AG04450 (cell line): ENCODE data around the gene ID2. TPM values are rescaled to one million over a fixed set of nuclear protein-coding genes. Genes with fewer than 3 reads are reported as not detected.

Experiments
- CTCF ChIA-PET: fragments of 300-600, 350-600 bp; formaldehyde crosslinking; extraction: SDS; loops from one replicate; lab custom pipeline; 2022; ENCODE audit warnings: antibody characterized with exemption, inconsistent platforms; lab: Charles Lee
- POLR2A ChIA-PET: fragments of 350-600 bp; formaldehyde crosslinking; extraction: SDS; loops from one replicate; lab custom pipeline; 2021; ENCODE audit warnings: antibody characterized with exemption, inconsistent platforms; lab: Yijun Ruan, JAX
- DNase-seq: peaks from one replicate; pipeline ENCODE4 v3.0.0-alpha.2; 2011; ENCODE audit warnings: low read depth, low spot score
- H3K27ac ChIP-seq: one replicate; pipeline ENCODE4 v1.5.1; 2012; ENCODE audit warnings: low read depth, low read length, control low read depth
- H3K27me3 ChIP-seq: one replicate; pipeline ENCODE4 v1.6.0; 2012; ENCODE audit warnings: low read length; ENCODE audit not compliant: control insufficient read depth, insufficient read depth
- H3K4me3 ChIP-seq: 2 replicates; pipeline ENCODE4 v1.5.1; 2011; ENCODE audit warnings: mild to moderate bottlenecking, low read depth, low read length, control low read depth
- H3K9me3 ChIP-seq: 2 replicates; pipeline ENCODE4 v1.5.1; 2012; ENCODE audit warnings: low read length; ENCODE audit not compliant: control insufficient read depth, insufficient read depth
- polyA plus RNA-seq: library from polyadenylated mRNA; depleted of rRNA; stranded (reverse); fragments of >200 nt; gene quantifications from 2 replicates; pipeline ENCODE4 v1.2.3, GENCODE V29; 2011
- TF ChIP-seq, protein P1 (sequence below): IDR thresholded peaks from 2 replicates; pipeline ENCODE4 v1.5.1; 2011; ENCODE audit warnings: low read depth, low read length, control low read depth, inconsistent platforms

The ID2 gene
- polyA plus RNA-seq, 1 experiment, result 74.3 TPM

DNA sequence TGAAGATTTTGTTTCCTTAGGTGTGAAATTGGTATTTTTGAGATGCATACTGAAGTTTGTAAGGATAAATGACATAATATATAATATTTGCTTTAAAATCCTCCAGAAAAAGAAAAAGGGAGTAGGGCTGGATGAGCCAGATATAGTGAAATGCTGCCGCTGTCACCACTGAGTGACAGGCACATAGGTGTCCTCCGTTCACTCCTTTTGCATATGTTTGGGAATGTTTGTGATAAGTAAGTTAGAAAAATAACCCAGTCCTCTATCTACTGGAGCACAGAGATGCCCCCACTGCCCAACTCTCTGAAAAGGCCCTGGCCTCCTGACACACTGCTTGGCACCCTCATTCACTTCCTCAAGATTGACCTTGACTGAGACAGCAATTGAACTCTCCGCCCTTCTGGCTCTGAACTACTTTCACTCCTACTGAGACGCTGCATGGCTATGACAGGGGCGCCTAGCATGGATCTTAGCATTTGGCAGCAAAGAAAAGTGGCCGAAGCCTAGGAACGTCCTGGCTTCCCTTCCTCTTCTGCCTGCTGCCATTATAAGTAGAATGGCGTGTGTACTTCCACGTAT is 10.1 kb downstream of the ID2 start:
- no peaks in the 10 kb centered on the region for H3K27me3 ChIP-seq
- H3K9me3 ChIP-seq, result no peaks in the 10 kb centered on the region
- no peak overlapping the region for H3K27ac ChIP-seq
- CTCF ChIA-PET, result interaction anchor here (1.0 to 2.3 kb wide), 6 partner anchors 10 to 297 kb away, joined by 3 to 18 read pairs (median 4); no protein-coding TSS in a partner anchor
- no peak overlapping the region for H3K4me3 ChIP-seq
- POLR2A ChIA-PET, result no interaction called here
- no peak for DNase-seq
- TF ChIP-seq, protein P1, sequence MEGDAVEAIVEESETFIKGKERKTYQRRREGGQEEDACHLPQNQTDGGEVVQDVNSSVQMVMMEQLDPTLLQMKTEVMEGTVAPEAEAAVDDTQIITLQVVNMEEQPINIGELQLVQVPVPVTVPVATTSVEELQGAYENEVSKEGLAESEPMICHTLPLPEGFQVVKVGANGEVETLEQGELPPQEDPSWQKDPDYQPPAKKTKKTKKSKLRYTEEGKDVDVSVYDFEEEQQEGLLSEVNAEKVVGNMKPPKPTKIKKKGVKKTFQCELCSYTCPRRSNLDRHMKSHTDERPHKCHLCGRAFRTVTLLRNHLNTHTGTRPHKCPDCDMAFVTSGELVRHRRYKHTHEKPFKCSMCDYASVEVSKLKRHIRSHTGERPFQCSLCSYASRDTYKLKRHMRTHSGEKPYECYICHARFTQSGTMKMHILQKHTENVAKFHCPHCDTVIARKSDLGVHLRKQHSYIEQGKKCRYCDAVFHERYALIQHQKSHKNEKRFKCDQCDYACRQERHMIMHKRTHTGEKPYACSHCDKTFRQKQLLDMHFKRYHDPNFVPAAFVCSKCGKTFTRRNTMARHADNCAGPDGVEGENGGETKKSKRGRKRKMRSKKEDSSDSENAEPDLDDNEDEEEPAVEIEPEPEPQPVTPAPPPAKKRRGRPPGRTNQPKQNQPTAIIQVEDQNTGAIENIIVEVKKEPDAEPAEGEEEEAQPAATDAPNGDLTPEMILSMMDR, result no peak

DNA sequence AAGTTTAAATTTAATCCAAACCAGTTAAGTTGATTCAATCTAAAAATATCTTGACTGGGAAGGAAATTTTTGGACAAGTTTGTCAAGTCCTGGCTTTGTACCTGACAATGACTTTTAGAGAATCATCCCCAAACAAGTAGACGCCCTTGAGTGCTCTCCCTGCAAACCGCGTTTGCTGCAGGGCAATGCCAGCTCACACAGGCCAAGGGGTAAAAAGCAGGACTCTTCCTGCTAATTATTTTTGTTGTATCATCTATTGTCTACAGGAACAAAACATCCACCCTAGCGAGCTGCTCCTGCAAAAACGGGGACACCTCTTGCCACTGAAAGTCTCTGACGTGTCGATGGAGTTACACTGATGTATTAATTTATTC is 10.9 kb downstream of the ID2 start:
- no peaks in the 10 kb centered on the region for H3K9me3 ChIP-seq
- no peak overlapping the region for H3K4me3 ChIP-seq
- ChIA-PET POLR2A (interaction anchor here (1.4 kb wide), 1 partner anchor 11 kb away, joined by 3 read pairs; the partner anchor contains the start of gene ID2), CTCF (interaction anchor here (1.0 to 2.3 kb wide), 11 partner anchors 10 to 1260 kb away, joined by 3 to 18 read pairs (median 4); no protein-coding TSS in a partner anchor)
- no peak for DNase-seq
- no peaks in the 10 kb centered on the region for H3K27me3 ChIP-seq
- TF ChIP-seq, protein P1, result no peak
- no peak overlapping the region for H3K27ac ChIP-seq

- no peak for DNase-seq
- Histone ChIP-seq H3K27ac (no peak overlapping the region), H3K9me3 (no peaks in the 10 kb centered on the region), H3K27me3 (no peaks in the 10 kb centered on the region), H3K4me3 (peak overlapping the region; percentile 29)
- POLR2A ChIA-PET, result interaction anchor here (1.4 kb wide), 1 partner anchor 11 kb away, joined by 3 read pairs; the partner anchor contains the start of gene ID2
- TF ChIP-seq, protein P1, result peak; percentile 68
- CTCF ChIA-PET, result interaction anchor here (1.0 to 2.3 kb wide), 9 partner anchors 9 to 1260 kb away, joined by 3 to 18 read pairs (median 5); no protein-coding TSS in a partner anchor
Observed at GRCh38 chr2:8693157-8693821, 11.4 kb downstream of the ID2 start.

DNA sequence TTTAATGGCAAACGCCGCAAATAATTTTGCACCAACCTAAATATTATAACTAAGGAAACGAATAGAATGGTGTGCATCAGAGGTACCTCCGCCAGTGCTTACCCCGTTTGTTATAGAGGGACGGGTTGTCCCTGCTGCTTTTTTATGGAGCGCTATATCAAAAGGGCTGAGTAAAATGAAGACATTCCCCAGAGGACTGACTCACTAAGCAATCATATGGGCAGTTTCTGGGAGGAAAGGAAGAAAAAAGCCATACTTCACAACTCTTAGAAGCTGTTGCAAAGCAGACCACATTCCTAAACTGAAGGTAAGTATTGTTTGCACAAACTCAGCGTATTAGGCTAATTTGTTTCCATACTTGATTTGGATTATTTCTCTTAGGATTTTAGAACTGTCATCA is 12.9 kb downstream of the ID2 start:
- no peak for DNase-seq
- CTCF ChIA-PET, result interaction anchor here (1.1 to 1.8 kb wide), 2 partner anchors 67 to 1268 kb away, joined by 3 to 5 read pairs; no protein-coding TSS in a partner anchor
- POLR2A ChIA-PET, result no interaction called here
- Histone ChIP-seq H3K27ac (no peak overlapping the region), H3K27me3 (no peaks in the 10 kb centered on the region), H3K4me3 (no peak overlapping the region), H3K9me3 (no peaks in the 10 kb centered on the region)
- TF ChIP-seq, protein P1, result no peak

- no peak overlapping the region for H3K27ac ChIP-seq
- H3K4me3 ChIP-seq, result no peak overlapping the region
- ChIA-PET CTCF (interaction anchor here (1.5 kb wide), 1 partner anchor 67 kb away, joined by 3 read pairs; no protein-coding TSS in a partner anchor), POLR2A (no interaction called here)
- no peaks in the 10 kb centered on the region for H3K9me3 ChIP-seq
- no peaks in the 10 kb centered on the region for H3K27me3 ChIP-seq
- no peak for DNase-seq
- TF ChIP-seq, protein P1, result no peak
Observed at GRCh38 chr2:8697190-8697589, 15.3 kb downstream of the ID2 start.
